Thyroid gland (tissue), 4 donors: ENCODE measurements around the gene PECR. TPM values are rescaled to one million over a fixed set of nuclear protein-coding genes. Genes with fewer than 3 reads are reported as not detected.

Source experiments
- DNase-seq, 2 donors: peaks; one replicate each; pipeline ENCODE4 v3.0.0-alpha.2; 2019
- H3K27ac ChIP-seq, 3 donors: fragments of 200-600 bp; sonication (generic); 1 replicate in 2 of 3; 2 replicates in 1 of 3; pipeline ENCODE4 v1.5.1; 2016 to 2019; ENCODE audit warnings: mild to moderate bottlenecking in 1 of 3, moderate library complexity in 1 of 3
- H3K27me3 ChIP-seq: fragments of 200-600 bp; sonication (generic); one replicate; pipeline ENCODE4 v1.5.1; 2019
- H3K36me3 ChIP-seq, 2 donors: fragments of 200-600 bp; sonication (generic); one replicate each; pipeline ENCODE4 v1.5.1; 2016 to 2019
- H3K4me1 ChIP-seq, 2 donors: fragments of 200-600 bp; sonication (generic); one replicate each; pipeline ENCODE4 v1.5.1; 2017 to 2019
- H3K4me3 ChIP-seq, 3 donors: fragments of 200-600 bp; sonication (generic); replicated peaks in 1 of 3; 1 replicate in 2 of 3; 2 replicates in 1 of 3; pipeline ENCODE4 v1.5.1; 2016; ENCODE audit warnings: mild to moderate bottlenecking in 1 of 3
- H3K9me3 ChIP-seq: fragments of 200-600 bp; sonication (generic); one replicate; pipeline ENCODE4 v1.5.1; 2017
- CTCF ChIP-seq, 6 experiments: fragments of 200-600 bp in 3 of 6; fragments of 450-650 bp in 3 of 6; sonication (generic) in 3 of 6; IDR thresholded peaks; one replicate each; pipeline ENCODE4 v1.5.1; 2016 to 2019; ENCODE audit warnings: antibody characterized with exemption in 6 of 6, mild to moderate bottlenecking in 2 of 6, inconsistent platforms in 1 of 6, moderate library complexity in 1 of 6
- POLR2A ChIP-seq, 2 donors: fragments of 450-650 bp; IDR thresholded peaks; one replicate each; pipeline ENCODE4 v1.6.1; 2017; ENCODE audit warnings: antibody characterized with exemption in 2 of 2, mild to moderate bottlenecking in 2 of 2, moderate library complexity in 1 of 2
- WGBS, 2 donors: methylation state at CpG; one replicate each; pipeline ENCODE4 v1.1.5; 2017; 5-methylcytosine and 5-hydroxymethylcytosine counted together
- intact Hi-C: fragments of 100-400 bp; cut with DNase I; formaldehyde crosslinking; loops from one replicate; pipeline ENCODE4 v1.15.1; 2023
- total RNA-seq, 4 donors: library from RNA; depleted of rRNA; stranded (reverse); fragments of >200 nt; gene quantifications; one replicate each; pipeline ENCODE4 v1.2.3, GENCODE V29; 2016

Gene PECR
- total RNA-seq = 10 to 100 TPM; 14.6 to 25.6 (median 22.8) TPM

GRCh38 chr2:216081487-216082116 is at the start of gene PECR, which contains the start of gene TMEM169:
Gene PECR, minus strand, starts transcription at chr2:216081809. Its CDS starts 68 bp downstream, at chr2:216081741.
Gene TMEM169, plus strand, starts transcription at chr2:216081919. Its CDS starts 14,045 bp downstream, at chr2:216095964.
- peak; percentile 89 to 91 for DNase-seq
- no peaks in the 10 kb centered on the region for H3K9me3 ChIP-seq
- H3K27me3 ChIP-seq = no peaks in the 10 kb centered on the region
- no peaks in the 10 kb centered on the region for H3K36me3 ChIP-seq
- H3K27ac ChIP-seq = peak within 1 kb of the TSS; percentile 55 to 68 (median 61)
- TF ChIP-seq POLR2A (IDR thresholded peaks at IDR 0.05) (peak in 1 of 2 donors; percentile 82), CTCF (IDR thresholded peaks at IDR 0.05) (no peak)
- 1% methylated on average over 18 to 25 of the region's 44 CpGs for WGBS, 2 donors
- H3K4me1 ChIP-seq = peaks cover 0 to 41% of the 10 kb centered on the region in 2 donors
- intact Hi-C loops = no loop called here
- H3K4me3 ChIP-seq = peak within 1 kb of the TSS; percentile 13 to 65 (median 35)

- DNase-seq = no peak
- Histone ChIP-seq H3K4me3 (no peak overlapping the region), H3K27me3 (no peaks in the 10 kb centered on the region), H3K36me3 (peaks cover 61 to 80% of the 10 kb centered on the region in 2 donors), H3K27ac (no peak overlapping the region), H3K9me3 (no peaks in the 10 kb centered on the region), H3K4me1 (no peaks in the 10 kb centered on the region)
- TF ChIP-seq POLR2A (IDR thresholded peaks at IDR 0.05) (no peak), CTCF (IDR thresholded peaks at IDR 0.05) (no peak)
- intact Hi-C loops = no loop called here
- 90 to 94% methylated on average over 6 of the region's 6 CpGs for WGBS, 2 donors
Observed at GRCh38 chr2:216130346-216130971, 48.9 kb upstream of the PECR start.

GRCh38 chr2:216126943-216127342 is 45.3 kb upstream of the PECR start:
- Histone ChIP-seq H3K36me3 (peaks cover 76 to 82% of the 10 kb centered on the region in 2 donors), H3K4me1 (no peaks in the 10 kb centered on the region), H3K27me3 (no peaks in the 10 kb centered on the region), H3K4me3 (no peak overlapping the region), H3K27ac (no peak overlapping the region), H3K9me3 (no peaks in the 10 kb centered on the region)
- no peak for DNase-seq
- intact Hi-C loops = no loop called here
- 91% methylated on average over 5 of the region's 5 CpGs for WGBS, 2 donors
- TF ChIP-seq POLR2A (IDR thresholded peaks at IDR 0.05) = no peak
- TF ChIP-seq CTCF (IDR thresholded peaks at IDR 0.05) = no peak

- 90 to 97% methylated on average over 3 of the region's 3 CpGs for WGBS, 2 donors
- no peak for DNase-seq
- H3K27me3 ChIP-seq = no peaks in the 10 kb centered on the region
- no peaks in the 10 kb centered on the region for H3K9me3 ChIP-seq
- peaks cover 5 to 8% of the 10 kb centered on the region in 2 donors for H3K4me1 ChIP-seq
- H3K36me3 ChIP-seq = peaks cover 61 to 66% of the 10 kb centered on the region in 2 donors
- no peak for TF ChIP-seq CTCF (IDR thresholded peaks at IDR 0.05)
- no peak for TF ChIP-seq POLR2A (IDR thresholded peaks at IDR 0.05)
- H3K4me3 ChIP-seq = no peak overlapping the region
- H3K27ac ChIP-seq = no peak overlapping the region
- intact Hi-C loops = no loop called here
Observed at GRCh38 chr2:216121255-216121654, 39.6 kb upstream of the PECR start.

GRCh38 chr2:216119986-216120385 is 38.4 kb upstream of the PECR start:
- no peaks in the 10 kb centered on the region for H3K27me3 ChIP-seq
- no peak overlapping the region for H3K27ac ChIP-seq
- no peak overlapping the region for H3K4me3 ChIP-seq
- WGBS, 2 donors = 35 to 39% methylated on average over 3 of the region's 3 CpGs
- TF ChIP-seq CTCF (IDR thresholded peaks at IDR 0.05) = no peak
- TF ChIP-seq POLR2A (IDR thresholded peaks at IDR 0.05) = no peak
- intact Hi-C loops = no loop called here
- H3K4me1 ChIP-seq = peaks cover 11 to 13% of the 10 kb centered on the region in 2 donors
- peaks cover 49 to 53% of the 10 kb centered on the region in 2 donors for H3K36me3 ChIP-seq
- no peak for DNase-seq
- H3K9me3 ChIP-seq = no peaks in the 10 kb centered on the region
